Mucosa of gallbladder (tissue), 1 donor: ENCODE data around the gene ULBP1. TPM values are rescaled to one million over a fixed set of nuclear protein-coding genes. Genes with fewer than 3 reads are reported as not detected.
"Not testable (repeated sequence)": the region's sequence is repeated elsewhere in the genome, so short reads cannot be mapped to it uniquely, and the experiment has no call there.

Source experiments
- DNase-seq: peaks from one replicate; pipeline ENCODE4 v3.0.0-alpha.2; 2020; ENCODE audit warnings: low spot score
- total RNA-seq: library from RNA; stranded (reverse); gene quantifications from one replicate; pipeline ENCODE4 v1.2.1, GENCODE V29; 2021
- donor health status: DM: no; HTN: no; CAD: no.

The ULBP1 gene
- total RNA-seq = 0.09 TPM

GRCh38 chr6:149963462-149964307 lies at the start of gene ULBP1:
TSS of gene ULBP1 (plus strand) at chr6:149963943. CDS start at chr6:149964050, 107 bp downstream.
- DNase-seq = peak; percentile 65

GRCh38 chr6:149915970-149916865 lies 47.5 kb upstream of the ULBP1 start:
- DNase-seq = no peak

- no peak for DNase-seq
These were observed 46.1 kb upstream of the ULBP1 start for GRCh38 chr6:149917679-149918078.

- DNase-seq = no peak
These were observed 45.4 kb upstream of the ULBP1 start for GRCh38 chr6:149918151-149918905.

DNA sequence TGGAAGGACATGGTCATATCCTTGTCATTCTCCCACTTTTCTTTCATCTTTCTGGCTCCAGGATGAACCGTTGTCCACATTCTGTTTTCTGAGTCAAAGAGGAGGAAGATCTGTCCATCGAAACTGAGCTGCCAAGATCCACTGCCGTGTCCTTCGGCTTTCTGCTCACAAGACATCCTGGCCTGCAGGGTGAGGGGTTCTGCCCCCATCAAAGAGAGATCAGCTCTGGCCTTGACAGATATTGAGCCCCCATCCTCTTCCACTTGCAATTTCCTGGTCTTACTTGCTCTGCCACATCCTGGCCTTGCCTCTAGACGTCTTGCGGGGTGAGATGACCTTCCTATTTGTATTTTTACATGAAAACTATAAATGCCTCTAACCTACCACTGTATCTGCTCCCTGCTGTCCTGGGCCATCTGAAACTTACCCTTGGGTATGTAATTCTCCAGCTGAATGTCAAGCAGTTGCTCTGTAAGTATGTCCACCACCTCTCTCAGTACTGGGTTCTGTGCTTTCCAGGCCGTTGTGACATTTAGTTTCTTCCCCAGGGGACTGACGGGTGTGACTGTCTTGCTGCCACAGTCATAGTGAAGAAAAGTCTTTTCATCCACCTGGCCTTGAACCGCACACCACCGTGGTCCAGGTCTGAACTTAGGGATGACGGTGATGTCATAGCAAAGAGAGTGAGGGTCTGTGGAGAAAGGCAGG lies 44.5 kb upstream of the ULBP1 start:
- DNase-seq = not testable (repeated sequence)

DNA sequence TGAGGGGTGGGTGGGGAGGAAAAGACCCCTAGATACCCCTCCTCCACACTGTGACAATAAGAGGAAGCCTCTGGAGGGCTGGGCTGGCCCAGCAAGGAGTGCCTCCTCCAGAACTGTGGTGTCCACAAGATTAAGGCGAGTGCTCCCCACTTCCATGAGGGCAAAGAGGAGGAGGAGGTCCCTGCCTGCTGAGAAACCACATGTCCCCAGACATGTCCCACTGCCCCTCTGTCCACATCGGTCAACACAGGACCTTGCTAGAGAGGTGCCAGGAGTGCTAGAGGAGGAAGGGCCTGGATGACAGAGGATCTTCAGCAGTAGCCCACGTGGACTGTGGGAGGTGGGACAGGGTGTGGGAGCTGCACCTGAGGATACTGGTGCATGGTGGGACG lies 43.9 kb upstream of the ULBP1 start:
- no peak for DNase-seq

GRCh38 chr6:149921361-149921760 lies 42.4 kb upstream of the ULBP1 start:
- DNase-seq = no peak

DNA sequence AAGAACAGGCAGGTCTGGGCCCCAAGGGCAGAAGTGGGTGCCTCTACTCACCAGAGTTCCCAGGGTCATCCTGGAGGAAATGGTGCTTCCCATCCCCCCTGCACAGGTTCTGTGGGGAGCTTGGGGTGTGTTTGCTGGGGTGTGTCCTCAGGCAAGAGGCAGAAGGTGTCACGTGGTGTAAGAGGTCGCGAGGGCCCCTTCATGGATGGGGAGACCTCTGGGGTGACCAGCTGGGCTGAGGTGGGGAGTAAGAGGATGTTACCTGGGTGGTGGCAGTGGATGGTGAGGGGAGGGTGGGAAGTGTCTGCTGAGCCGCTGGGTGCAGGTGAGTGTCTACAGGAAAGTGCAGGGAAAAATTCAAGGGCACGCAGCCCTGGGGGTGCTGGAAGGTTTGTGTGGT lies 41.7 kb upstream of the ULBP1 start:
- not testable (repeated sequence) for DNase-seq

- DNase-seq = peak; percentile 89
These were observed 41.0 kb upstream of the ULBP1 start, which contains the start of gene RAET1G for GRCh38 chr6:149922642-149923326. TSS of gene RAET1G (minus strand) at chr6:149923121. CDS start at chr6:149923010, 111 bp downstream.

DNA sequence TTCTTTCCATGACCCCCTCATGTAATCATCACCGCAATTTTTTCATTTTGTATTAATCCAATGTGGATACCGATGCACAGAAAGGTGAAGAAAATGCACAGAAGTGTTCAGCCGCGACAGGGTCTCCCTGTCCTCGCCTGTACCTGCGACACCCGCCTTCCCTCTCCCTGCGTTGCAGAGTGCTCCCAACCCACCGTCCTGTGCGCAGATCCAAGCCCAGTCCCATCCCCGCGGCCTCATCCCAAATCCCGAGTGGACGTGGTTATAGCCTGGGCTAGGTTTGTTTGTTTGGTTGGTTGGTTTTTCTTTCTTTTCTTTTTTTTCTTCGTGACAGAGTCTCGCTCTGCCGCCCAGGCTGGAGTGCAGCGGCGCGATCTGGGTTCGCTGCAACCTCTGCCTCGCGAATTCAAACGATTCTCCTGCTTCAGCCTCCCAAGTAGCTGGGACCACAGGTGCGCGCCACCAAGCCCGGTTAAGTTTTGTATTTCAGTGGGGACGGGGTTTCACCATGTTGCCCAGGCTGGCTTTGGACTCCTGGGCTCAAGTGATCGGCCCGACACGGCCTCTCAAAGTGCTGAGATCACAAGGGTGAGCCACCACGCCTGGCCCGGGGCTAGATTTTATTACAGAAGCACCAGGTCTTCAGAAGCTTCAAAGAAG lies 40.3 kb upstream of the ULBP1 start:
- DNase-seq = no peak

- DNase-seq = no peak
These were observed 39.4 kb upstream of the ULBP1 start for GRCh38 chr6:149924206-149924932.

- no peak for DNase-seq
These were observed 38.9 kb upstream of the ULBP1 start for GRCh38 chr6:149924933-149925252.

- DNase-seq = no peak
These were observed 38.3 kb upstream of the ULBP1 start for GRCh38 chr6:149925253-149925973.

- DNase-seq = peak; percentile 91
These were observed 37.6 kb upstream of the ULBP1 start for GRCh38 chr6:149925974-149926777.

DNA sequence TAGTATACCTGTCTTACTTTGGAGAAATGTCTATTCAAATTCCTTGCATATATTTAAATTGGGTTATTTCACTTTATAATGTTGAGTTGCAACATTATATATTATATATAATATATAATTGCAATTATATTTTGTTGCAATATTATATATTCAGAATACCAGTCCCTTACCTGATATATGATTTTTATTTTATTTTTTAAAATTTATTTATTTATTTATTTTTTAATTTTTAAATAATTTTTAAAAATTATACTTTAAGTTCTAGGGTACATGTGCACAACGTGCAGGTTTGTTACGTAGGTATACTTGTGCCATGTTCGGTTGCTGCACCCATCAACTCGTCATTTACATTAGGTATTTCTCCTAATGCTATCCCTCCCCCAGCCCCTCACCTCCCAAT lies 36.7 kb upstream of the ULBP1 start:
- DNase-seq = not testable (repeated sequence)

GRCh38 chr6:149929422-149929821 lies 34.3 kb upstream of the ULBP1 start:
- DNase-seq = no peak

DNA sequence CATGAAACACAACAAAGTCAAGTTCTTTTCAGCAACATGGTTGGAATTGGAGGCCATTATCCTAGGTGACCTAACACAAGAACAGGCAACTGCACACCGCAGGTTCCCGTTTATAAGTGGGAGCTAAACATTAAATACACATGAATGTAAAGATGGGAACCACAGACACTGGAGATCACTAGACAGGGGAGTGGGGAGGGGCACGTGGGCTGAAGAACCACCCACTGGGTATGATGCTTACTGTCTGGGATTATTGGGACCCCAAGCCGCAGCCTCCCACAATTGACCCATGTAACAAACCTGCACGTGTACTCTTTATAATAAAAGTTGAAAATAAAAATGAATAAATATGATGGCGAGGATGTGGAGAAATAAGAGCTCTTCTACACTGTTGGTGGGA lies 32.2 kb upstream of the ULBP1 start:
- DNase-seq = no peak

GRCh38 chr6:149933036-149933435 lies 30.7 kb upstream of the ULBP1 start:
- DNase-seq = no peak
